Epidermal melanocyte (primary cell): ENCODE results near the gene VSTM2B.

Experiments used
- DNase-seq: peaks from one replicate; pipeline ENCODE4 v3.0.0; 2011; ENCODE audit warnings: low spot score; ENCODE audit not compliant: insufficient read length

Gene VSTM2B

DNA sequence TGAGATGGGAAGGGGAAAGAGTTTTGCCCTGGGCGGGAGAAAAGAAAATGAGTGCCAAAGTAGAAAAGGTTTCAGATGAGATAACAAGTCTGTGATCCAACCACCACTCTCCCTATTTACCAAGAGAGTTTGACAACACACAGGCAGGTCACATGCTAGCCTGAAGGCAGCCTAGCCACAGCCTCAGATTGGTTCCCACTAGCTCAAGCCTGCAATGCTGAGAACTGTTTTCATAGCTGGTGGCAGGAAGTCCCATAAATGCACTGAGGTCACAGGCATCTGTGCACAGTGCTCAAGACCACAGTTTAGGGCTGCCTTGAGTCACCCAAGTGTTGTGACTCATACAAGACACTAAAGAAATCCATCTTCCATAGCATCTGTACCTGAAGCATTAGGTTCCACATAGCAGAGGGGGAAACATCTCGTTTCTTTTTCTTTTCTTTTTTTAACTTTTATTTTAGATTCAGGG is 61.8 kb downstream of the VSTM2B start:
- no peak for DNase-seq

DNA sequence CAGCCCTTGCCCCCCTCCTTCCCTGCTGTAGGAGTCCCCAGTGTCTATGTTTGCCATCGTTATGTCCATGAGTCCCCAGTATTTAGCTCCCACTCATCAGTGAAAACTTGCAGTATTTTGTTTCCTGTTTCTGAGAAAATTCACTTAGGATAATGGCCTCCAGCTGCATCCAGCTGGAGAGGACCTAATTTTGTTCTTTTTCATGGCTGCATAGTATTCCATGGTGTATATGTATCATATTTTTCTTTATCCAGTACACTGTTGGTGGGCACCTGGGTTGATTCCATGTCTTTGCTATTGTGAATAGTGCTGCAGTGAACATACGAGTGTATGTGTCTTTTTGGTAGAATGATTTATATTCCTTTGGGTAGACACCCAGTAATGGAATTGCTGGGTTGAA is 62.3 kb downstream of the VSTM2B start:
- no peak for DNase-seq

DNA sequence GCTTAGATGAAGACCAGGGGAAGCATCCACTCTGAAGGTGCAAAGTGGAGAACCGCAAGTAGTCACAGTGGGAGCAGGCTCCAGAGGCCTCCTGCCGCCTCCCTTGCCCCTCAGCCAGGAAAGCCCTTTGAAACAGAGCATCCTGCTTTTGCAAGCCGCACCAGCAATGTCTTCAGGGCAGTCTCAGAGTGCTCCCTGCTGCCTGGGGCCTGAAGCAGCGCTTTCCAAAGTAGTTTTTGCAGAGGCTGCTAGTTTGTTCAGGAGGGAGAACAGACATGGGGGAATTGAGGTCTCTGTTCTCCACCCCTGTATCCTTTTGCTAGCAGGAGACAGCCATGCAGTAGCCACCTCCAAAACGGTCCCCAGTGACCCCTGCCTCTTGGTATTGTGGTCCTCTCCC is 64.5 kb downstream of the VSTM2B start:
- DNase-seq = no peak

DNA sequence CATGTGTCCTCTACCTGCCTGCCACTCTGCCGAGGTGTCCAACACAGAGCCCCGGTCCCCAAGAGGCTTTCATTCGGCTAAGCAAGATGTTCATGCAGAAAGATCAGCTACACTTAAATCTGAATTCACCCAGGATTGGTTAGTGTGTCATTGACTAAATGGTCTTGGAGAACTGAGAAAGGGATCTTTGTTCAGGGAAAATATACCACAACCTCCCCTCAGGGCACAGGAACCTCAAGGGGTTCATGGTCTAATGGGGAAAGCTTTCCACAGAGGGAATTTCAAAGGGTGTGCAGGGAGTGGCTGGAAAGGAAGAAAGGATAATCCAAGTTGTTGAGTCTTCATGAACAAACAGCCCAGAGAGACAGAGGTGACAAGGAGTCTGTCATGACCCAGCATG is 65.9 kb downstream of the VSTM2B start:
- DNase-seq = peak; percentile 55

DNA sequence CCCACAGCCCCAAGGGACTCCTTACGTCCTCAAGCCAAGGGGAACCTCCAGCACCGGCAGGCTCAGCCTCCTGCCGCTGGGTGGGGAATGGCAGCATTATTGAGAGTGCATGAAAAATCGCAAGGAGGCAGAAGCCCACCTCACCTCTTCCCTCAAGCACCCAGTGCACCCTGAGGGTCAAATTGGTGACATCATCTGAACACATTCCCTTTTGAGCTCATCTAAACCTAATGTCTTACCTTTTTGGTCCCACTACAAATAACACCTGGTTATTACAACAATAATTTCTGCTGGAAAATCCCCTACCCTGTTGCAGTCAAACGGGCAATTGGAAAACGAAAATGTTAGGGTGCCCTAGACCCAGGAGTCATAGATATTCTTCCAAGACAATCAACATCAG is 68.1 kb downstream of the VSTM2B start:
- no peak for DNase-seq

DNA sequence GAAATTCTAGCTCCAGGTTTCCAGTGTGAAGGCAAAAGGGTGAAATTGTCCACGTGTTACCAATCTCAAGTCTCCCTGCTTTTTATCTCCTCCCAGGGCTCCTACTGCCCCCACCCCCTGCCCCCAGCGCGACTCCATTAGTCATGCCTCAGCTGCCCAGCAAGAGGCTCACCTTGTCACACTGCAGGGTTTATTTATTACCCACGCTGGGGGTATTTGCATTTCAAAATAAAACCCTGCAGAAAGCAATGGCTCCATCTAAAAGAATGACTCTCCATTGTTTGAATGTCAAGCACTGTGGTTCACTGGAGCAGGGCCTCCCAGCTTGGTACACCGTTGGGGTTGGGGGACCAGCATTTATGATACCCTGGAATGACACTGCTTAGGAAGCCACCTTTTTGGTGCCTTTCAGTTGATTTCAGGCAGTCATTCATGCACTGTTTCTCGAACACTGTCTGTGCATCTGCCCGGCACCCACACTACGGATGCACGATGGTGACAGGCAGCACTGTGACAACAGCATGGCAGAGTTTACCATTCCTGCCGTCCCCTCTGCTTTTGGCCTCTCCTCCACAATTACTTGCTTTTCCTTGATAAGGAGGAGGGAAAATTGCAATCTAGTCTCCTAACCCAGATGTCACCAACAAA is 70.4 kb downstream of the VSTM2B start:
- DNase-seq = no peak

DNA sequence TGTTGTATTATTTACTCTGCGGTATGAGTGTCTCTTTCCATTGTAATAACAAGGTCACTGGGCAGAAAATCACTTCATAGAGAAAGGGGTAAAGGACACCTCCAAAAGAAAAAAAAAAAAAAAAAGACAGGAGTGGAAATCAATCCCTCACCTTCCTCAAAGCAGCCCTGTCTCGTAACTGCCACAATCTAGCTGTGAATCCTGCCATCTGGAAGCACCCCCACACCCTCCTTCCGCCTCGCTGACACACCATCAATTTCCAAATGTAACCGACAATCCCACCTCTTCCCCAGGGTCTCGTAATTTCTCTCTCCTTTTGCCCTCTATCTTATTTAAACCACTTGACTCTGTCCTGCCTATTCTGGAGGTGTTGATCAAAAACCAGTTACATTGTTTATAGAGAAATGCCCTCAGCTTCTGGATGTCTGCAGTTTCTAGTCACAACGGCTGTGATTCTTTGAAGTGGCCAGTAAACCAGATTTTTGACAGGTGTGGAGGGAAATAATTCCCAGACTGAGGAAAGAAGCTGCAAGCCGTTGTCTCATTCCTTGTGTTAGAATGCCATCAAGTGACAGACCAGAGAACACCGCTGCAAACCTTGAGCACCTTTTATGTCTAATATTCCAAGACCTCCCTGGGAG is 71.2 kb downstream of the VSTM2B start:
- no peak for DNase-seq

DNA sequence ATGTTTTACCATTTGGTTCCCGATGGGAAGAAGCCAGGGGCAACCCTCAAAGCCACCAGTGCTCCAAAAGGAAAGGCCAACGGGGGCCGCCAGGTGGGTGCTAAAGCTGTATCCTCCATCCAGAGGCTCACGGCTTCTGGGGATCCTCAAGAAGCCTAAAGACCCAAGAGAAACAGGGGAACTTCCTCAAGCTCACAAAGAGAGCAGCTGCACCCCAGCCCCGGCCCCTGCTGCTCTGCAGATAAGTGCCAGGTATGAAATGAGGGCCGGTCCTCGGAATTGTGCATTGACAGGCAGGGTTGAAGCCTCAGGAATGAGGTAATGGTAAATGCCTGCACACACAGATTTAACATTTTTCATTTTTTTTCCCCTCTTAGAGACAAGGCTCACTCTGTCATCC is 72.2 kb downstream of the VSTM2B start:
- no peak for DNase-seq

DNA sequence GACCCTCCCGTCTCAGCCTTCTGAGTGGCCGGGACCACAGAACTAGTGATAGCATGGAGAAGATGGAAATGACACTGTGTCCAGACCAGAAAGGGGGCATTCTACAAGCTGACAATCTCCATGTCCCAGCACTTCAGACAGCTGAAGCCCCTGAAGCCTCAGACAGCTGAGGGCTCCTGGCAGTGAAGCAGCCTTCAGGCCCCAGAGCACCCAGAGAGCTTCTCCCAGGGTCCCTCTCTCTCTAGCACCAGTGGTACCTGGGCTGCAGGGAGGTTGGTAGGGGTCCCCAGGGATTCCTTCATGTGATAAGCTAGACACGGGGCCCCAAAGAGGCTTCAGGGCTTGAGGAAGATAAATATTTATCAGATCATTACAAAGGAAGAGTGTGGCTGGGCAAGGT is 72.7 kb downstream of the VSTM2B start:
- no peak for DNase-seq

DNA sequence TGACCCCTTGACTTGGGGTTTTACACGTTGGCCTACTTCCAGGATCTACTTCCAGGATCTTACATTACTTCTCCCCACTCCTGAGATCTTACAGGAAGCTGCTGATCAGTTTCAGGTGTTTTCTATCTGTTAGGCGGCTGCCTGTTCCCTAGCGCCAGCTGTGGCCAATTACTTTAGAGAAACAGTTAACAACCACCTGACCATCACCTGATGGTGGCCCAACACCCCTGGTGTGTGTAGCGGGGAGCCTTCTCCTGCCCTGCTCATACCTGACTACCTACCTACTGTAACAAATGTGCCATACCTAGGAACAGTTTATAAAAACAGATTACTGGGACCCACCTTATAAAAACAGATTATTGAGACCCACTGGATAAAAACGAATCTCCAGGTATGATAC is 77.5 kb downstream of the VSTM2B start:
- no peak for DNase-seq

DNA sequence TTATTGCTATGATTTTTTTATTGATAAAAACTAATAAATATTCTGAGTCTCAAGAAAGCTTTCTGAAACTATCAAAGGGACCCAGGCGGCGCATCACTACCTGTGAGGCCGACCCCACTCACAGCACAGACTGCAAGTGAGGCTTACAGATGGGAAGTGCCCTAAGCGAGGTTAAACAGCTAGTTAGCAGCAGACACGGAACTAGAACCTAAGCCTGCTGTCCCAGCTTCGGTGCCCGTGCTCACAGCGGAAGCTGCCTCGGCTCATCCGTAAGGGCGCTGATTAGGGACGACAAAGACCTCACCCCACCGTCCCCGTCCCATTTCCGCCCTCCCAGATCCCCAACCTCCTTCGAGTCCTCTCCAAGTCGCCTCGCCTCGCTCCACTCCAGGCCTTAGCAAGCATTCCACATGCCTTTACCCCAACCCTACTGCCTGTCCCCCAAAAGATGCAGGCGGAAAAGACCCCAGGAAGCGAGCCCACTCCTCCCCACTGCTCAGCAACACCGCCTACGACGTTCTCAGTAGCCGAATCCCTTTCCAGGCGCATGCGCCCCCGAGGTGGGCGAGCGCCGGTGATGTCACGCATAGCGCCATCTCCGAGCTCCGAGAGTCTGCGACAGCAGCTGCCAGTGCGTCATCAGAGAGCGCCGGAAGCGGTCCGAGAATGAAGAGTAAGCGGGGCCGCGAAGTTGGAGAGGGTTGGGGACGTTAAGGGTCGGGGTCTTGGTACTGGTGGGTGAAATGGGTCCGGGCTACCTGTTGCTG is 80.0 kb downstream of the VSTM2B start, which contains the start of gene POP4:
Gene POP4, plus strand, starts transcription at position 631 of the 767 bp plus-strand sequence. Its CDS starts 36 bp downstream, at position 667.
- peak; percentile 98 for DNase-seq

DNA sequence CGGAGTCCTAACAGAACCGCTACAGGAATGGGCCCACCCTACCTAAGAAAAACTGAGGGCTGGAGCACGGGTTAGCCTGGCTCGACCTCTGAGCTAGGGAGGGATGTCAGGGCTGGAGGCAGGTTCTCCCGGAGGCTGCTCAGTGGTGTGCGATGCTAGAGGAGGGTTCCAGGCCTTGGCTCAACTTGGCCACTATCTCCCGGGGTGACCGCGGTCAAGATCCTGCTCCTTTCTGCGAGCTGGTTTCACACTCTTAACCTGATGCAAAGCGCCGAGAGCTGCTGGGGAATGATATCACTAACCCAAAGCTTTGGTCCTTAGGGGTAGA is 80.6 kb downstream of the VSTM2B start:
- no peak for DNase-seq

DNA sequence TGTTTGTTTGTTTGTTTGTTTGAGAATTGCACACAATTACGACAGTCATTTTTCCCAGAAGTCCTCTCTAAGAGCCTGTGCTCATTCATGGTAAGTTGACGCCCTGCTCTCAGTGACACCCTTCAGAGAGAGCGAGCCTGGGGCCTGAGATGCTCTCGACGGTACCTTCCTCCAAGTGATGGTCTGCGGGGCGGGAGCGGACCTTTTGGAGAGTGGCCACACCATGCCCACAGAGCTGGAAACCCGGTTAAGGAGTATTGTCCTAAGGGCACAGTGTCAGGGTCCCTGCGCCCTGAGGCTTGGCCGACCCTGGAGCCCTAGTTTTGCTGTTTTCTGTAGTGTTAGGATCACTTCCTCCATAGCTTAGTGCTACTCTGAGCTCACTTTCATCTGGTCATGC is 83.8 kb downstream of the VSTM2B start:
- no peak for DNase-seq

DNA sequence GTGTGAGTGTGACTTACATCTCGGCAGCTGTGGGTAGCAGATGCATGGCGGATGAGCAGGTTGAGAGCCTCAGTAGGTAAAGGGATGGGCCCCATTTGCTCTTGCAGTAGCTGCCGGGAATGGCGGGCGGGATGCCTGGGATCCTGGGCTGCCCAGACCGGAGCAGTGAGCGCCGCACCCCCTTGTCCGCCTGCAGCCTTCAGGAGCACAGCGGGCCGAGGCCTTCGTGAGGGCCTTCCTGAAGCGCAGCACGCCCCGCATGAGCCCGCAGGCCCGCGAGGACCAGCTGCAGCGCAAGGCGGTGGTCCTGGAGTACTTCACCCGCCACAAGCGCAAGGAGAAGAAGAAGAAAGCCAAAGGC is 84.4 kb downstream of the VSTM2B start:
- no peak for DNase-seq

DNA sequence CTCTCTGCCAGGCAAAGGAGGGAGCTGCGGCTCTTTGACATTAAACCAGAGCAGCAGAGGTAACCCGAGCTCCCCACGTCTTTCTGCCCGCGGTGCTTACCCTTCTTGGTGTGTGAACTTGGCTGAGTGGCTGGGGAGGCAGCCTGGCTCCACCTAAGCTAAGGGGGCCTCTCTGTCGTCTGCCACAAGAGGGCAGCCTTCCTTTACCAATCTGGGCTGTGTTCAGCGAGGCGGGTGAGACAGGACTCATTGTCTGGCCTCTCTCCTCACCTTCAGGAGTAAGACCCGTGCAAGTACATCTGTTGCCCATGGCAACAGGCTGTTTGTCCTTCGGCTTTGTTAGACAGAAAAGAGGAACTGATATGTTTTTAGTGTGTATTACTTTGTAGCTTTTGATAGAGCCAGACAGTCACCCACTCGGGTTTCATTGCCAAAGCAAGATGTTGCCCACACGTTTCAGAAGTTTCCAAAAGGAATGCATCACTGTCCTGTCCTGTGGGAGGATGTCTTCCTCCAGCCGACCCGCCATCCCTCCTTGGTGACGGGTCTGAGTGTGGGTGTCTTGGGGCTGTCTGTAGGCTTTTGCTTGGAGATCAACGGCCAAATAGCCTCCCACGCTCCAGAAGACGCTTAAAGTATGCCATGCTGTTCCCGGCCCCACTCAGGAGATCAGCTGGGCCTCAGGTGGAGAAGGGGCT is 84.9 kb downstream of the VSTM2B start:
- peak; percentile 86 for DNase-seq

DNA sequence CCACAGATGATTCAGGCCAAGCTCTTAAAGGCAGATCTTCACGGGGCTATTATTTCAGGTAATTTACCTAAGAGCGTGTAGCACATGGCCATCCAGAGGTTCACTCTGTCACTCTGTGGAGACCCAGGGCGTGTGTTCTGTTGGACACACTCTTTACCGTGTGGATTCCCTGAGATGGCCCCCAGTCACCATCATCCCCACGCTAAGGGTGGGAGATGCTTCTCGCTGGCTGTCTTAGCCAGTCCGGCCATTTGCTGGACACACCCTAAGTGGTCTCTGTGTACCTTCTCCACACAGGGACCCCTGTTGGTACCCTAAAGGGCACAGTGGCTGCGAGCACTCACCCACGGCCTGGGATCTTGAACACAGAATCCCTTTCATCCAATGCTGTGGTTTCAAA is 86.3 kb downstream of the VSTM2B start:
- no peak for DNase-seq

DNA sequence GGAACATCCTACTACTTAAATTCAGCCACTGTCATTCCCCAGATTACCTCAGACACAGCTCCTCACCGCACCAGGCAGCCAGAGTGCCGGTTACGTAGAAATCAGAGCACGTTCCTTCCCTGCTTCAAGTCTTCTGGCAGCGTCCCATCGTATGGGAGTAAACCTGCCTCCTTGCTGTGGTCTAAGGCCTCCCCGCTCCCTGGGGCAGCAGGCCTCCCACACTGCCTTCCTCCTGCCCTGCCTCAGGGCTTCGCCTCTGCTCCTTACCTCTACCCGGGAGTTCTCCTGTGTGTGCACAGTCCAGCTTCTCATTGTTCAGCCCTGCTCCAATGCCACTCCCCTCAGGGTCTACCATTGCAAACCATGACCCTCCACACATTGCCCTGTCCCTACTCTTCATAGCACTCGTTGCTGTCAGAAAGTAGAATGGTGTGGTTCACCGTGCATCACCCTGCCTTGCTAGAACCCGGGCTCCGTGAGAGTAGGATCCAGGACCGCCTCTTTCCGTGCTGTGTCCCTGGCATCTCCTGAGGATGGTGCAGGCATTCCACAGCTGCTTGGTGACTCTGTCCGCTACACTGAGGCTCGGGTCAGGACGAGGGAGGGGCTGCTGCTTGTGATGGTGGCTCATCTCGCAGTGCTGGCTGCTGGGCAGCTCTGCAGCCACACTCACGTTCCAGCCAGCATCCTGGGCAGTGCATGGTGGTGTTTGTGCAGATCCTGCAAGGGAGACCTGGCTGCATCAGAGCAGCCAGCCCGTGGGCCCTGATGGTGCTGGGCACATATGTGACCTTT is 87.2 kb downstream of the VSTM2B start:
- DNase-seq = no peak

DNA sequence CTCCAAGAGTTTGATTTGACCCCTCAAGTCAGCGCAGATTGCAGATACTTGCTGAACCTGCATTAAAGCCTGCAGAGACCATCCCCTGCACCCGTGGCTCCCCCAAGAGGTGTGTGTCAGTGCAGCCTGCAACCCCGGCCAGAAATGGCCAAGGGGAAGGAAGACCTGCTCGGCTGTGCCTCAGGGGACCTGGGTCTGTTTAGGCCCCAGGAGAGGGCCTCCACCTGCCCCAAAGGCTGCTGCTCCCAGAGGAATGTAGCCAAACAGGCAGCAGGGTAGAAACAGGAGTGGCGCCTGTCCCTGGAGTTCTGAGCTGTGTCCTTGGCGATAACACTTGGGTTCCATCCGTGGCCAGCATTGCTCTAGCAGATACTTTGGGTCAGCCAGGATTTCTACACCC is 88.3 kb downstream of the VSTM2B start:
- DNase-seq = no peak
